GM18502 (cell line): ENCODE data around the gene HNRNPLL.

Experiments used
- ATAC-seq: cut with Tn5 transposase; IDR thresholded peaks from one replicate; pipeline ENCODE4 v1.9.1; 2021; ENCODE audit warnings: mild to moderate bottlenecking; ENCODE audit not compliant: unreplicated experiment, poor library complexity

HNRNPLL gene

DNA sequence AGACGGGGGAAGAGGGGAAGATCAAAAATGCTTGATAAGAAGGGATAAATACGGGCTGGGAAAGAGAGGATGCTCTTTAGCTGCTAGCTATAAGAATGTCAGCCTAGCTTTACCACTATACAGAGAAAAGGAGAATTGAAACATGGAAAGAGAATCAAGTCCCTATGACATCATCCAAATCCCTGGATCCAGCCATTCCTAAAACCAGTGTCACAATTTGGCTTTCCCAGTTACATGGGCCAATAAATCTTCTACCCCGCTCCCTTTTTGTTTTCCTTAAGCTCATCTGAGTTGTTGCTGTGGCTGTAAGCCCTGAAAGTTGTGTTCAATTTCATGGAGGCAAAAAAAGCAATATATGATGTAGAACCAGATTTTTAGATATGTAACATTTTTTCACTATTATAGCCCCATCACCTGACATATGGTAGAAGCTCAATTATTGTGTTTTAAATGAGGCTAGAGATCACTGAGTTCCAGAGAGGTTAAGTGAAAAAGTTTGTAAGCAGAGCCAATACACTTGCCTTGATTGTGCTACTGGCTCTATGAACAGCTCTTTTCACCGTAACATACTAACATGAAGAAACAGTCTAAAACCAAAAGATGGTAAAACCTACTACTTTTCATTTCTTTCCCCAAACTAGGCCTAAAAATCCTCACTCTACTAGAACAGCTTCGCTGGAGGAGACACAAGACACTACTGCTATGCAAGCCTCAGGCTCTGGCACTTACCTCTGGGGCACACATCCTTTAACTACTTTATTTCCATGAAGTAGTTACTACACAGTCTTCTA is 4.3 kb downstream of the HNRNPLL start:
- ATAC-seq = no peak

DNA sequence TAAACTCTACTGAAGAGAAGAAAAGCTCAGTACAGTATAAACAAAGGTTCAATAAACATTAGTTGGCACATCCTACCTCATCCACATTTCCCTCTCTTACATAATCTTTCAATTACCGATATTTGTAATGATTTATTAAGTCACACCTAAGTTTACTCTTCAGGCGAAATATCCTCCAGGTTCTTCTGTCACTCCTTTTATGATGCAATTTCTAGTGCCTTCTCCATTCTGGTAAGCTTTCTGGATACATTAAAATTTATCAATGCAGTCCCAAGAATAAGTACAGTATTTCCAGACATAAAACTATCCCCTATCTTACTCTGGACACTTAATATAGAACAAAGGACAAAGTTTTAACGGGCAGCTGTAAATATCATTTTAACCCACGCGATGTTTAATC is 5.6 kb downstream of the HNRNPLL start:
- ATAC-seq = no peak

DNA sequence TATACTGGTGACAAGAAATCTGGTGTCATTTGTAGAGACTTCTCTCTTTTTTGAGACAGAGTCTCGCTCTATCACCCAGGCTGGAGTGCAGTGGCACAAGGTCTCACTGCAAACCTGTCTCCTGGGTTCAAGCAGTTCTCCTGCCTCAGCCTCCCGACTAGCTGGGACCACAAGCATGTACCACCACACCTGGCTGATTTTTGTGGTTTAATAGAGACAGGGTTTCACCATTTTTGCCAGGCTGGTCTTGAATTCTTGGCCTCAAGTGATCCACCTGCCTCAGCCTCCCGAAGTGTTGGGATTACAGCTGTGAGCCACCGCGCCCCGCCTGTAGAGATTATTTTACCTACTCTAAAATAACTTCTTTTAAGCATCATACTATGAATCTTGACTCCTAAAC is 6.5 kb downstream of the HNRNPLL start:
- ATAC-seq = no peak

DNA sequence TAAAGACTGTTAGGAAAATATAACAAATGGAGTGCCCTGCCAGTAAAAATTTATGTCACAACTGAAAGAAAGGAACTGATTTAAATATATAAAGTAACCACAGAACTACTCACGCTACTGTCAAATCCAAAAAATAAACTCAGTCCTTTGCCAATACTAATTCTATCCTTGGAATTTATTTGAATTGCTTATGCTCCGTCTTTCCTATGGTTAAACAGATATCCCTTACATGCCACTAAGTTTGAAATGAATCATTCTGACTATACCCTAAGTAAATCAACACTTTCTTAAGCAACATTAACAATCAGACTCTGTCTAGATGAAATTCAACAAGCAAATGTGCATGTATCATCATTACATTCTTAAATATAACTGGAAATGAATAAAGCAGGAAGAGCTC is 9.8 kb downstream of the HNRNPLL start:
- ATAC-seq = no peak

DNA sequence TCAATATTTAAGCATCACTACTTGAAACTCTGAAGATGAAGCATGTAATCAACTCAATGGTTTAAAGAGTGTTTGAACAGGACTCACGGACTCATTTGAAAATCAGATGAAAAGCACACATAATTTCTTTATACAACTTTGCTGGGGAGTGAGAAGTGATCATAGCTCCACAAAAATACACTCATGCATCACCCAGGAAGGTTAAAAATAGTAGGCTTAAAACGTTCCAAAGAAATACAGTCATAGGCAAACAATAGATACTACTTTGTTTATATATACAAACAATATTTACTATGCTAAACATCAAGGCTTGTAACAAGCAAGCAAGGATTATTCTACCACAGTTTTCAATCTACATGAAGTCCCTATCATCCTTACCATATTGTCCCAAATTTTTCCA is 11.6 kb downstream of the HNRNPLL start:
- ATAC-seq = no peak

DNA sequence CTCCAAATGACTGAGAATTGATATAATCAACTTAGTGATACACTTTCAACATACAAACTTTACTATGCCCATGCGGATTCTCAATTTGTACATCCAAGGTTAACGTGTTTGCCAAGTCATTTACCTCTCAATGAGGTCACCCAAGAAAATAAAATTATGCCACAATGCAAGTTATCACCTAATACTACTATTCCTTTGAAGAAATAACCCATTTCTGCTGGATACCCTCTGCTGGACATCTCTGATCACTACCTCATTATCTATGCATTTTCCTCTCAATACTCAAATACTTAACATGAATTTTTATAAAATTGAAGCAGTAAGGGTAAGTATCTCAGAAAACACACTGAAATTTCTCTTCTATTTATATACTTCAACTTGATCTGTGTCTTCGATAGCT is 12.7 kb downstream of the HNRNPLL start:
- no peak for ATAC-seq

DNA sequence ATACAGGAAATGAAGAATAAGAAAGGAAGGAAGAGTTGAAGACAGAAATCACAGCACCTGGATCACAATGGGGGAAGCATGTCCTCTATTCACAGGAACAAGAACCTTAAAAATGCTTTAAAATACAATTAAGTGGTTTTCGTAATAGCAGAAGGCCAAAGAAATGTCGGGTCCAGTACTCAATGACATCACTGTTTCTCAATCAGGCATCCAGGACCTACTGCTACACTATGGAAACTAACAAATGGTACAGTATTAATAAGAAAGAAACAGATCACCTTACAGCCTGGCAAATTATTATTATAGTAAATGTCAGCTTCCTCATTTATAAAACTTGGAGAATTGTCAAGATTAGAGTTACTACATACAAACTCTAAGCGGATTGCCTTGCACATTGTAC is 15.8 kb downstream of the HNRNPLL start:
- ATAC-seq = no peak

DNA sequence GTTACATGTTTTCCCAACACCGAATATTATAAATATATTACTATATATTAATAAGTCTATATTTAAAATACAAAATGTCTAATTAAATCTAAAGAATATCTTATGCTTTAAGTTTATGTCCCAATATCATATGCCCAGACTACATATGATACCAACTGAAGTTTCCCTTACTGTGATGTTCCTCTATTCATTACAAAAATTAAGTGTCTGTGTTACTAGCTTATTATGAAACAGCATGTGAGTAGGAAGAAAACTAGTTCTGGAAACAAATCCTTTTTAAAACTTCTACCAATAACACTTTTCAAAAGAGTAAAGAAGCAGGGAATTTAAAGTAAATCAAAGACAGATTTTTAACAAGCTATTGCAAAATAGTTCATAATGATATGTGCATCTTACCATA is 17.8 kb downstream of the HNRNPLL start:
- ATAC-seq = no peak

DNA sequence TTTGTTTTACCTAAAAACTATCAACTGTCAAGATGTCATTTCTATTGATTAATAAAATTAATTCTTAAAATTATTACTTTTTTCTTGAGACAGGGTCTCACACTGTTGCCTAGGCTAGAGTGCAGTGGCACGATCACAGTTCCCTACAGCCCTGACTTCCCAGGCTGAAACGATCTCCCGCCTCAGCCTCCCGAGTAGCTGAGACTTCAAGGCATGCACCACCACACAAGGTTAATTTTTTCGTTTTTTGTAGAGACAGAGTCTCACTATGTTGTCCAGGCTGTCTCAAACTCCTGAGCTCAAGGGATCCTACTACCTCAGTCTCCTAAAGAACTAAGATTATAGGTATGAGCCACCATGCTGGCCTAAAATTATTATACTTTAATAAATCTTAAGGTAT is 18.7 kb downstream of the HNRNPLL start:
- no peak for ATAC-seq

DNA sequence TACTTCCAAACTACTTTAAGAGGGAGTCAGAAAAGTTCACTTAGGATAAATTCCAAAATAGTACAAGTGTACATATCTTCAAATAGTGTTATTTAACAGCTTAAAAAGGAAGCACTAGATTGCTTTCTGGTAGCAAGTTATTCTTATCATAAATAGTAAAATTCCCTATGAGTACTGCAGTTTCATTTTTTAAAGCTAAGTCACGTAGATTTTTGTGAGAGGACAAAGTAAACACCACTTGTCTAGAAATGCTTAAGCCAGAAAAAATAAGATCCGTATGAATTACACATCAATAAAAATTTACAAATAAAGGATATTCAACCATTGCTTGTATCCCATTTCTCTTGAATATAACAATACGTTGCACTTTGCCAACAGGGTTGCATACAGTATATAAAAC is 19.2 kb downstream of the HNRNPLL start:
- ATAC-seq = no peak

DNA sequence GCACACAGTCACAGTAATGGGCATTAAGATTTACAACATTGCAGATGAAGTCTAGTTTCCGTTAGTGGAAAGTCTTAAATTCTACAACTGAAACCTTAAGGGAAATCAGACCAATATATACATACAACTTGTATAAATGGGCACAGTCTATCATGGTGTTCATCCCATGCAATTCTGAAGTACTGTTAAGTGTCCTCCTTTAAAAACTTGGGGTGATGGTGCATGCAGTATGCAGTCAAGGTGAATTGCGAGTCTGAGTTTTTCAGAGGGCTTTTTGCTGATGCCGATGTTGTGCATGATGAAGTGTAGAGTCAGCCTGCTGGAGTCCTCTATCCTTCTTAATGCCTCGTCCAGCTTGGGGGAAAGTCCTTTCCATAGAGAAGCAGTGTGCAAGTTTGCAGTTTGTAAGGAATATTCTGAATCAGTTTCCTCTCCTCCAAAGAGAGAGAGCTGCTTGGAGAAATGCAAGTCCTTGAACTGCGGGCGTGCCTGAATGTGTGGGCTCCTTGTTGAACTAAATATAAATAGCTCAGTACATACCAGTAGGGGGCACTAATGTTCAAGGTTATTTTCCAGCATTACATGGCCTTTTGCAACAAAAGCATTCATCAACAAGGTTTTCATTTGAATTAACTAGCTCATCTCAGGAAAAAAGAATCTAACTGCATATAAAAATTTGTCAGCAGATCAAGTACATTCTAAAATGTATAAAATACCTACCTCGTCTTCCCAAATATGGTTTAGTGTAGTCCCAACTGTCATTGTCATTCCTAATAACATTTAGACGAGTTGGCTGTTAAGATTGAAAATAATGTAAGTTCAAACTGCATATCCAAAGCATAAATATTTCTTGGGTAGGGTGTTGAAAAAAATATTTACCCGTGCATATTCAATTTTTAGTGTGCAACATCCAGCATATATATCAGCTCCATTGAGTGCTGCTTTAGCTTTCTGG is 21.3 kb downstream of the HNRNPLL start:
- no peak for ATAC-seq

DNA sequence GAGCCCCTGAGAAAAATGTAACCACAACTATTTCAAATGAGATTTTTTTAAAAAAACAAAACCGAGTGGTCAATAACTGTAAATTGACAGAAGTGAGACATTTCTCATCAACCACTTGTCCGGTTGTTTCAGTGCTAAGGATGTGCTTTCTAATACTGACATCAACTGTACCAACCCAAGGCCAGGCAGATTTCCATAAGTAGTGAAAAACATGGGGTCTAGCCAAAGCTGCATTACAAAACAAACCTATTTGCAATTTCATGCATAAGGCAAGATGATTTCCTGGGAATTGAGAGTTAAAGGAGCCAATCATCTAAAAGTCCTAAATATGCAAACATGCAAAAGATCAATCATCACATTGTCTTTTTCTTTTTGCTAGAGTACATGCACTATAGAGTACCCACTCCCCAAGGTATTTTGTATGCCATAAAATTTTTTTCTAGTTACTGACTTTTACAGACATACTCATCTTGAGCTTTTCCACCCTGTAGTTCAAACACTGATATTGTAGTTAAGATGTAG is 22.6 kb downstream of the HNRNPLL start:
- no peak for ATAC-seq

DNA sequence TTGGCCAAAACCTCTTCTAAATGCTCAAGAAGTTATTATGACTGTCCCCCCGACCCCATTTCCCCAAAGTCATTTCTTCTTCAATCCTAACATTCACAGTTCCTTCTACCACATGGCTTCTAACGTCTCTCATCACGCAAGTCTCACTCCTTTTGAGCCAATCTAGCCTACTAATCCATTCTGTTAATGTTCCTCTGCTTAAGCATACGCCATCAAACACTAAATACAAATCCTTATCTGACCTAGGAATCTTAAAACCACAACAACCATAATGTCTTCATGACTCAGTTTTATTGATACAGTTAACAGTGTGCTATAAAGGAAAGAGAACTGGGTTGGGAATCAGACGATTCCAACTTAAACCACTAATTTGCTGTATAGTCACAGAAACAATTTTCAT is 23.9 kb downstream of the HNRNPLL start:
- ATAC-seq = no peak

DNA sequence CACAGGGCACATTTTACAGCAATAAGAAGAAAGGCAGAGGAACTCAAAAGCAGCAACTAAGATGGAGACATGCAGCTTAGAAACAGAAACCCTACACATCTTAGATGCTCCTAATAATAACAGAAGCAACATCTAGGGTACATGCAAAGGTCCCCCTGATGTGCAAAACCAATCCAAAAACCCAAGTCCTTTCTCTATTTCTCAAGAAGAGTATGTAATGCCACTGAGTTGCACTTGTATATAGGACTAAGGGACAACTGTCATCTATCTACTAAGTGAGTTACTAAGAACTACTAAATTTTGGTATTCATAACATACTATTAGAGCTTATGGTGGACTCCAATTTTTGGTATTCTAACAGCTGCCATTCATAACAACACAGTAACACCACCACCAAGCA is 28.4 kb downstream of the HNRNPLL start:
- no peak for ATAC-seq

DNA sequence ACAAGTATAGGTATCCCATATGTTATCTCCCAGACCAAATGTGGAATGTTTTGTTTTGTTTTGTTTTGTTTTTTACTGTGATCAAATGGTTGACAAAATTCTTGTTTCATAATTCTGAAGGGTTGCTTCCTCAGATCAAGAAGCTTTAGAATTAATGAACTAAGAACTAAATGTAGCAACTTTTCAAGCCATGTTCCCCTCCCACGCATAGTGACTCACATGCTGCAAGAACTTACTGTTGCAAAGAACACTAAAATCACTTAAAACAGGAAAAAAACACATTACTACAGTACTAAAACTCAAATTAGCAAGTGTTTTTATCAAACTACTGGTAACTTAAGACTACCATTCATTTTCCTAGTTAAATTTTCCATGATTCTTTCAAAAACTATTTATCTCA is 30.6 kb downstream of the HNRNPLL start:
- ATAC-seq = no peak

DNA sequence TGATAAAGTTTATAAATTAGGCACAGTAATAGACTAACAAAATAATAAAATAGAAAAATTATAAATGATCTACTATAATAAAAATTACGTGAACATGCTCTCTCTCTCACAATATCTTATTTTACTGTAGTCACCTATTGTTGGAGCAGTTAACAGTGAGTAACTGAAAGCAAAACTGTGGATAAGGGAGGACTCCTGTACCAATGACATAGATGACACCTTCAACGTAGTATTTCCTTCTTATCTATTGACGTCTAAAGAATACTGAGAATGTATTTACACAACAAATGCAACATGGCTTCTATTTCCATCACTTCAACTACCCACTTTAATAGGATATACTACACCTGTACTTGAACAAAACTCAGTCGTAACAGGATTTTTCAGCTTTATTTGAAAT is 31.5 kb downstream of the HNRNPLL start:
- no peak for ATAC-seq

DNA sequence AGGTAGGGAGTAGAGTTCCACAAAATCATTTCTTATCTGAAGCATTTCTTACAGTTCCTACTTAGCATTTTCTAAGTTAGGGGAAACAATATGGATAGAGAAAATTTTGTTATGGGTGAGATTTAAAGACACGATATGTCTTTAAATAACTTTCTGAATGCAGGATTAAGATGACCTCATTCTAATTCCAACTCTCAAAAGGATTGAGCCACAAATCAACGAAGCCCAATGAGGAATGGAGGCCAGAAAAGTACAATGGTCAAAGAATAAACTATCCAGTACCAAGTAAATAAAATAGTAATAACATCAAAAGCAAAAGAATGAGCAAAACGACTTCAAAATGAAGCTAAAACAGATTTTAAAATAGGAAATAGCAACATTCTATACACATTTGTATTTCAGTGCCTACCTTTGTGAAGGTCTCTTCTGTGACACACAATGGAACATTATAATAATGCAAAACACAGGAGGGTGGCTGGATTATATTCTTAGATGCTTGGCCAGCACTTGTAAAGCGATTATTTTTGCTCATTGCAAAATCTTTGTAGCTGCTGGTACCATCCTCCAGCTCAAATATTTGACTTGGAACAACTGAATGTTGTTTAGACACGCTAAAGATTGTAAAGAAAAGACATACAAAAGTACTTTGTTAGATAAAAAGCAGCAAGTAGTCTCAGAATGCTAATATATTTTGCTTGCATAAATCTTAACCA is 33.8 kb downstream of the HNRNPLL start:
- no peak for ATAC-seq

DNA sequence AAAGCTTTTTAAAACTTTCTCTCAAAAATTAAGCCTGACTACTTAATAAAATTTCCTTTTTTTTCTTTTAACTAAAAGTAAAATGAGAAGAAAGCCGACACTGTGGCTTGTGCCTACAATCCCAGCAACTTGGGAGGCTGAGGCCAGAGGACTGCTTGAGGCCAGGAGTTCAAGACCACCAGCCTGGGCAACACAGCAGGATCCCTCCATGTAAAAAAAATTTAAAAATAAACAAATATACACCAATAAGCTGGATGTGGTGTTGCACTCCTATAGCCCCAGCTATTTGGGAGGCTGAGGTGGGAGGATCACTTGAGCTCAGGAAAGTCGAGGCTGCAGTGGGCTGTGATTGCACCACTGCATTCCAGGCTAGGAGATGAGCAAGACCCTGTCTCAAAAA is 37.4 kb downstream of the HNRNPLL start:
- ATAC-seq = no peak

DNA sequence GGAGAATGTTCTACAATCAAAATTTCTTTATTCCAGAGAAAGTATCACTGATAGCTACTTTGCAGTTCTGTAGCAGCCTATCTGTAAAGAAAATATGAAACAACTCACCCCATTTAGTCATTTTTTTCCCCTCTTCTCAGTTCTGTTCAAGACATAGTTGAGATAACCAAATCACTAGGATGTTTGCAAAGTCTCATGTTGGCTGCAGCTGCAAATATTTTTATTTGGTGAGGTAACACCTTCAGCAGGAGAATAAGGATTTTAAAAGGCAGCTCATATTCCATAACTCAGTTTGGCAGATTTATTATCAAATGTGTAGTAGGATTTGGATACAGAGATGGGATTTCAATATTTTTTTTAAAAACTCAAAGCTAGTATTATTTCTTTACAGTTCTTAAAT is 41.0 kb downstream of the HNRNPLL start:
- ATAC-seq = no peak

DNA sequence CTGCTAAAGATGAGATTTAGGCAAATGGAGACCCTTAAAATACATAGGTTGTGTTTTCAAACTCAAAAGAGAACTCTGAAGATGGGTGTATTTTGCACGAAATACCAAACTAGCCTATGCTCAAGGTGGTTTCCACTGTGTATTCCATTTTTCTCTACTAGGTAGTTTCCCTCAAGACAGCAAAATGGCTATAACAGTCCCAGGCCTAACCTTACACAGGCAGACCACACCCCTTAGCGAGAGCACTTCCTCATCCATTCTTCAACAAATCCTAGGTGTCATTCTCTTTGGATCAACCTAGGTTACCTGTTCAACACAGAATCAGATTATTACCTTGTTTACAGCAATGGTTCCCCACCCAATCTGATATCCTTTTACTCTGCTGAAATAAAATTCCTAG is 42.6 kb downstream of the HNRNPLL start:
- no peak for ATAC-seq

DNA sequence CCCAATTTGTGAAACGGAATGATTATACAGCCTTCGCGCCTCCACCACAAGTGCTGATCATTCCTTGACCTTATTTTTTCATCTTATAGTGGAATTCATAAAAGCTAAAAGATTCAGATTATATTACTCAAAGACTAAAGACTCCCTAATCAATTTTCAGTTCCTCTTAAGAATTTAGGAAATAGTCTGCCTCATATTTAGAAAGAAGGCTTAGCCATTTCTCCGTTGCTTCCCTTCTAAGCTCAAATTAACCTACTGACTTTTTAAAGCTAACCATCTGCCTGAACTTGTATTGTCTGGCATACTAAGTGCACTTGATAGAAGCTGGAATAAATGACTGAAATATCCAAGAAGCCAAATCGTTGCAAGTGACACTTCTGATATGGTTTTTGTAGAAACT is 44.7 kb downstream of the HNRNPLL start:
- no peak for ATAC-seq
